Measurements from ENCODE around the gene ENTREP1.

ENTREP1 gene

DNA sequence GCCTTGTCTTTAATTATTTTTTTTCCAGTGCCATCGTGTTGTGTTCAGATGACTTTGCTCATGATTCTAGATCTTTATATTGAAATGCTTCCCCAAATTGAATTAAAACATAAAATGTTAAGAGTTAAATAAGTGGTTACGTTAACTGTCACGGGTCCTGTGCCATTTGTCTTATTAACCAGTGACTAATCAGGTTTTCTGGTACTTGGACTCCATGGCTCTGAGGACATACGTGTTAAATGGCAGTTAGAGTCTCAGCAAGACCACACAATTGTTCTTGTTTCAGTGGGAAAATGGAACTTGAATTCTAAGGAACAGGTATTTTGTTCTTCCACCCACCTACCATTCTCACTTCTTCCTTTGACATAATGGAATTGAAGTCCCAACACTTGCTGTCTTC lies 32.8 kb downstream of the ENTREP1 start:
- no peak for TF ChIP-seq CTCF (IDR thresholded peaks at IDR 0.05; ENCODE audit: low read depth, low read length, missing control alignments)

DNA sequence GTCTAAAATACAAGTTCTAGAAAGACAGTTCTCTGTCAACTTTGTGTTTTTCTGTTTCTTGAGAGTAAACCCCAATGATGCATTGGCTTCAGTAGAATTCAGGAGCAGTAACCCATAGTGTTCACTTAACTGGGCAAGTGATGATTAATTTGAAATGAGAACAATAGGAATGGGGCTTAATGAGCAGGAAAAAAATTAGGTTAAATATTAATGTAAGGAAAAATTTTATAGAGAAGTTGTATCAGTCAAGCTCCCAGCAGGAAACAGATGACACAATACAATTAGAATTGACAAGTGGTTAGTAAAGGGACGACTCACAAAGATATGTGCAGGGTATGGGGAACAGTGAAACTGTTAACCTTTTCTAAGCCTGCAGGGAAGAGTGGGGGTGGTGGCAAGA lies 38.2 kb downstream of the ENTREP1 start:
- H3K4me3 ChIP-seq (ENCODE audit: low read depth, low read length) = no peak overlapping the region
- no peak for TF ChIP-seq CTCF (IDR thresholded peaks at IDR 0.05; ENCODE audit: low read depth, low read length, missing control alignments)
- no peak for DNase-seq (ENCODE audit: low read depth)

More for the DNA sequence above, 32.8 kb downstream of the ENTREP1 start:
- no peak overlapping the region for H3K4me3 ChIP-seq (ENCODE audit: low read depth, low read length)
- DNase-seq (ENCODE audit: low read depth) = no peak

DNA sequence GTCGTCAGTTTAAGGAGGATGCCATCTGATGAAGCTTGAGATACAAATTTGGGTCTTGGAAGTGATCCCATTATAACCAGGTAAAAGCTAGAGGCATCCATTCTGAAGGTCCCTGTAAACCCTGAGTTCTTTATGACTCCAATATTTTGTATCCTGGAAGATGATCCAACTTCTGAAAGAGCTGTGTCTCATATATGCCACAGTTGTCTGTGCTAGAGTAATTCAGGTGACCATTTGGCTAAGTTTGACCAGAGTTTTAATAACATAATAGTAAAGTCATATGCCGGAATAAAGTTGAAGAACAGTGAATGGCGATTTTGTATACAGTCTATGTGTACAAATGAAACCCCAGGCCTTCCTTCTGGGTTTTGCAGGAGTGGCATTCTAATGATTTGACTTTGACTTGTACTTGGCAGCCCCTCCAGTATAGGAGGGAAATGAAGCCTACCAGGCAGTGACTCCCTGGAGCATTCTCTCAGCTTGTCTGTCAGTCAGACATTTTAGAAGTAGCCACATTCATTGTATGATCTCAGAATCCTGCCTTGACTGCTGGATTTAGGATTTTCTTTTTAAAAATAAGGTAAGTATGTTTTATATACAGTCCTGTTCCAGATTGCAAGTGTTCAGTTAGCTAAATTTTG lies 39.6 kb downstream of the ENTREP1 start:
- no peak for DNase-seq (ENCODE audit: low read depth)
- TF ChIP-seq CTCF (IDR thresholded peaks at IDR 0.05; ENCODE audit: low read depth, low read length, missing control alignments) = no peak
- no peak overlapping the region for H3K4me3 ChIP-seq (ENCODE audit: low read depth, low read length)

- H3K4me3 ChIP-seq (ENCODE audit: low read depth, low read length) = no peak overlapping the region
- no peak for TF ChIP-seq CTCF (IDR thresholded peaks at IDR 0.05; ENCODE audit: low read depth, low read length, missing control alignments)
- DNase-seq (ENCODE audit: low read depth) = no peak
These were observed 45.4 kb downstream of the ENTREP1 start for GRCh38 chr9:69370430-69370829.

GRCh38 chr9:69371001-69371400 lies 46.0 kb downstream of the ENTREP1 start:
- H3K4me3 ChIP-seq (ENCODE audit: low read depth, low read length) = no peak overlapping the region
- TF ChIP-seq CTCF (IDR thresholded peaks at IDR 0.05; ENCODE audit: low read depth, low read length, missing control alignments) = no peak
- DNase-seq (ENCODE audit: low read depth) = no peak

DNA sequence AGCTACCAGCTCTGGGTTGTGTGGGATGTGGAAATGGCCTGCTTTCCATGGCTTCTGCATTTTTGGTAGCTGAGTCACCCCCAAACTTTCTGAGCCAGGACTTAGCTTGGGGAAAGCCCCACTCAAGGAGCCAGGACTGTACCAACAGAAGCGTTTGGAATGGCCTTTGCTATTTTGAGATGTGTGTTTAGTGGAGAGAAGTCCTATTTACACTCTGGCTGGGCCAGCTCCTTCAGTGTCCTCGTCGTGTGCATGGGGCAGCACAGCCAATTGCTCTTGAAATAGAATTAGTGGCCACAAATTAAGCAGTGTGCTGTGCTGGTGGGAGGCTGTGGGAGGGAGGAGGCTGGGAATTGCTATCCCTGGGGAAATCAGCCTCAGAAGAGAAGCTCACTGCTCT lies 51.6 kb downstream of the ENTREP1 start:
- H3K4me3 ChIP-seq (ENCODE audit: low read depth, low read length) = no peak overlapping the region
- no peak for DNase-seq (ENCODE audit: low read depth)
- TF ChIP-seq CTCF (IDR thresholded peaks at IDR 0.05; ENCODE audit: low read depth, low read length, missing control alignments) = no peak

DNA sequence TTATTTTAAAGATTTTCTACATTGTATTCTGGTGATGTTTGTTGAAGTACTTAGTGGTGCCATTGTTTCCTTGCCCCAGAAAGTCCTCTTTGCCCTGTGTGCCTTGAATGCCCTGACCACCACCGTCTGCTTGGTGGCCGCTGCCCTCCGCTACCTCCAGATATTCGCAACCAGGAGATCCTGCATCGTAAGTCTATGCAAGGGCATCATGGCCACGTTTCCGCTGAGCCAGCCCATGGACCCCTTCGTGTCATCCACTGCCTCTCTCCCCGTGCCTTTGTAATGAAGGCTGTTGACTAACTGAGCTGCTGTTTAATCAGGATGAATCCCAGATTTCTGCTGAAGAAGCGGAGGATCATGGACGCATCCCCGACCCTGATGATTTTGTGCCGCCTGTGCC lies 52.3 kb downstream of the ENTREP1 start:
- no peak for TF ChIP-seq CTCF (IDR thresholded peaks at IDR 0.05; ENCODE audit: low read depth, low read length, missing control alignments)
- no peak for DNase-seq (ENCODE audit: low read depth)
- H3K4me3 ChIP-seq (ENCODE audit: low read depth, low read length) = no peak overlapping the region

All from GM12864 (cell line).